Tibial artery (tissue), 4 donors: ENCODE results near the gene RFC5.

Source experiments
- DNase-seq, 2 donors: peaks; one replicate each; pipeline ENCODE4 v3.0.0-alpha.2; 2019
- H3K27ac ChIP-seq, 2 donors: fragments of 200-600 bp; sonication (generic) in 1 of 2; 1 replicate in 1 of 2; 2 replicates in 1 of 2; pipeline ENCODE4 v1.5.1; 2018 to 2019; ENCODE audit warnings: mild to moderate bottlenecking in 1 of 2
- H3K27me3 ChIP-seq, 2 donors: fragments of 200-600 bp; sonication (generic) in 1 of 2; one replicate each; pipeline versions ENCODE4 v1.5.1 to v1.6.0; 2016 to 2019
- H3K36me3 ChIP-seq, 3 donors: fragments of 200-600 bp; sonication (generic) in 2 of 3; one replicate each; pipeline ENCODE4 v1.5.1; 2016 to 2019; ENCODE audit warnings: mild to moderate bottlenecking in 2 of 3
- H3K4me1 ChIP-seq, 4 donors: fragments of 200-600 bp; sonication (generic) in 2 of 4; 1 replicate in 3 of 4; 2 replicates in 1 of 4; pipeline ENCODE4 v1.5.1; 2016 to 2019
- H3K4me3 ChIP-seq, 2 donors: fragments of 200-600 bp; sonication (generic) in 1 of 2; 1 replicate in 1 of 2; 2 replicates in 1 of 2; pipeline ENCODE4 v1.5.1; 2018 to 2019; ENCODE audit warnings: mild to moderate bottlenecking in 2 of 2
- H3K9me3 ChIP-seq, 3 donors: fragments of 200-600 bp; sonication (generic) in 1 of 3; one replicate each; pipeline ENCODE4 v1.5.1; 2016 to 2019
- CTCF ChIP-seq, 2 experiments: fragments of 200-600 bp in 1 of 2; fragments of 450-650 bp in 1 of 2; IDR thresholded peaks; one replicate each; pipeline ENCODE4 v1.5.1; 2017 to 2019; ENCODE audit warnings: antibody characterized with exemption in 2 of 2, mild to moderate bottlenecking in 1 of 2, moderate library complexity in 1 of 2
- intact Hi-C: fragments of 100-400 bp; cut with DNase I; formaldehyde crosslinking; loops from one replicate; pipeline ENCODE4 v1.15.0; 2023; ENCODE audit warnings: low total_unique reads

RFC5 gene

GRCh38 chr12:118016424-118017264 lies at the start of gene RFC5:
RFC5 (plus strand) TSS chr12:118016703; CDS start chr12:118016828, 125 bp downstream.
- Histone ChIP-seq H3K9me3 (no peaks in the 10 kb centered on the region), H3K4me3 (peak within 1 kb of the TSS; percentile 65 to 96), H3K27ac (peak within 1 kb of the TSS; percentile 13 to 72), H3K4me1 (peaks cover 0 to 16% (median 7%) of the 10 kb centered on the region in 4 donors), H3K27me3 (no peaks in the 10 kb centered on the region), H3K36me3 (peaks cover 4 to 25% (median 9%) of the 10 kb centered on the region in 3 donors)
- intact Hi-C loops, result loop anchor here (5.0 kb wide), 1 partner anchor 36 kb away; no protein-coding TSS in a partner anchor
- peak; percentile 97 to 98 for DNase-seq
- no peak for TF ChIP-seq CTCF (IDR thresholded peaks at IDR 0.05)

GRCh38 chr12:117967043-117967442 lies 49.5 kb upstream of the RFC5 start:
- Histone ChIP-seq H3K27ac (no peak overlapping the region), H3K36me3 (no peaks in the 10 kb centered on the region), H3K4me1 (peaks cover 0 to 11% (median 6%) of the 10 kb centered on the region in 4 donors), H3K9me3 (peaks cover 0 to 15% (median 8%) of the 10 kb centered on the region in 3 donors), H3K27me3 (peaks cover 0 to 41% of the 10 kb centered on the region in 2 donors), H3K4me3 (no peak overlapping the region)
- TF ChIP-seq CTCF (IDR thresholded peaks at IDR 0.05), result no peak
- intact Hi-C loops, result no loop called here
- DNase-seq, result no peak

GRCh38 chr12:117967512-117967911 lies 49.0 kb upstream of the RFC5 start:
- Histone ChIP-seq H3K36me3 (no peaks in the 10 kb centered on the region), H3K27me3 (peaks cover 0 to 41% of the 10 kb centered on the region in 2 donors), H3K4me1 (peaks cover 0 to 11% (median 6%) of the 10 kb centered on the region in 4 donors), H3K4me3 (no peak overlapping the region), H3K9me3 (peaks cover 0 to 15% (median 12%) of the 10 kb centered on the region in 3 donors), H3K27ac (no peak overlapping the region)
- DNase-seq, result no peak
- intact Hi-C loops, result no loop called here
- TF ChIP-seq CTCF (IDR thresholded peaks at IDR 0.05), result no peak

- Histone ChIP-seq H3K4me1 (peaks cover 0 to 11% (median 6%) of the 10 kb centered on the region in 4 donors), H3K4me3 (no peak overlapping the region), H3K36me3 (no peaks in the 10 kb centered on the region), H3K9me3 (peaks cover 0 to 15% (median 14%) of the 10 kb centered on the region in 3 donors), H3K27ac (no peak overlapping the region), H3K27me3 (peaks cover 0 to 41% of the 10 kb centered on the region in 2 donors)
- no peak for TF ChIP-seq CTCF (IDR thresholded peaks at IDR 0.05)
- DNase-seq, result no peak
- intact Hi-C loops, result no loop called here
These were observed 48.2 kb upstream of the RFC5 start for GRCh38 chr12:117968151-117968789.

- no peak for TF ChIP-seq CTCF (IDR thresholded peaks at IDR 0.05)
- DNase-seq, result no peak
- peaks cover 0 to 11% (median 6%) of the 10 kb centered on the region in 4 donors for H3K4me1 ChIP-seq
- no peak within 1 kb of the TSS for H3K27ac ChIP-seq
- H3K4me3 ChIP-seq, result peak within 1 kb of the TSS in 1 of 2 donors; percentile 36
- H3K9me3 ChIP-seq, result peaks cover 0 to 15% (median 14%) of the 10 kb centered on the region in 3 donors
- intact Hi-C loops, result no loop called here
- peaks cover 0 to 41% of the 10 kb centered on the region in 2 donors for H3K27me3 ChIP-seq
- H3K36me3 ChIP-seq, result no peaks in the 10 kb centered on the region
These were observed 47.5 kb upstream of the RFC5 start, which contains the start of gene KSR2 for GRCh38 chr12:117968826-117969659. KSR2 (minus strand) TSS chr12:117968990; CDS start chr12:117968255, 735 bp downstream.
